Neuronal stem cell (in vitro differentiated cells): Measurements from ENCODE around the gene BZW2.

Experiments
- DNase-seq: peaks from one replicate; pipeline ENCODE4 v3.0.0-alpha.2; 2013; ENCODE audit warnings: low spot score
- H2AFZ ChIP-seq: one replicate; pipeline ENCODE4 v1.6.1; 2013; ENCODE audit warnings: mild to moderate bottlenecking, low read length, inconsistent platforms
- H2AK5ac ChIP-seq: 2 replicates; pipeline ENCODE4 v1.6.1; 2013; ENCODE audit warnings: low read depth, mild to moderate bottlenecking, inconsistent platforms, low read length, moderate library complexity, mixed read lengths
- H2BK120ac ChIP-seq: 2 replicates; pipeline ENCODE4 v1.6.1; 2013; ENCODE audit warnings: low read depth, mild to moderate bottlenecking, inconsistent platforms, low read length, moderate library complexity, mixed read lengths
- H2BK12ac ChIP-seq: one replicate; pipeline ENCODE4 v1.6.1; 2013; ENCODE audit warnings: low read length, inconsistent platforms
- H2BK15ac ChIP-seq: 2 replicates; pipeline ENCODE4 v1.6.1; 2013; ENCODE audit warnings: mild to moderate bottlenecking, low read length, inconsistent platforms, mixed read lengths
- H2BK5ac ChIP-seq: one replicate; pipeline ENCODE4 v1.6.1; 2013; ENCODE audit warnings: inconsistent platforms, mild to moderate bottlenecking, low read length, moderate library complexity
- H3K14ac ChIP-seq: one replicate; pipeline ENCODE4 v1.6.1; 2013; ENCODE audit warnings: low read length, inconsistent platforms
- H3K18ac ChIP-seq: 2 replicates; pipeline ENCODE4 v1.6.1; 2013; ENCODE audit warnings: low read length, inconsistent platforms
- H3K23ac ChIP-seq: 2 replicates; pipeline ENCODE4 v1.6.1; 2013; ENCODE audit warnings: low read depth, mild to moderate bottlenecking, mixed read lengths, low read length, inconsistent platforms; ENCODE audit not compliant: poor library complexity
- H3K27ac ChIP-seq: replicated peaks from 3 replicates; pipeline ENCODE4 v1.5.1; 2013; ENCODE audit warnings: low read length, inconsistent platforms
- H3K27me3 ChIP-seq, 3 experiments: 2 replicates each; pipeline ENCODE4 v1.6.1; 2013; ENCODE audit warnings: low read length in 3 of 3, mild to moderate bottlenecking in 2 of 3, inconsistent platforms in 1 of 3, low read depth in 1 of 3, mixed read lengths in 1 of 3, moderate library complexity in 1 of 3; ENCODE audit not compliant: control insufficient read depth in 3 of 3, insufficient read depth in 3 of 3
- H3K36me3 ChIP-seq, 2 donors: replicated peaks in 1 of 2; 2 replicates each; pipeline ENCODE4 v1.6.1; 2013; ENCODE audit warnings: low read length in 2 of 2; ENCODE audit not compliant: control insufficient read depth in 2 of 2, insufficient read depth in 2 of 2
- H3K4ac ChIP-seq: 2 replicates; pipeline ENCODE4 v1.6.1; 2013; ENCODE audit warnings: inconsistent platforms, mild to moderate bottlenecking, low read length, moderate library complexity
- H3K4me1 ChIP-seq, 2 donors: 1 replicate in 1 of 2; 2 replicates in 1 of 2; pipeline ENCODE4 v1.6.1; 2013; ENCODE audit warnings: low read length in 2 of 2, low read depth in 1 of 2; ENCODE audit not compliant: control insufficient read depth in 2 of 2, insufficient read depth in 1 of 2
- H3K4me2 ChIP-seq: one replicate; pipeline ENCODE4 v1.6.1; 2013; ENCODE audit warnings: mild to moderate bottlenecking, low read length, inconsistent platforms; ENCODE audit not compliant: insufficient read depth, poor library complexity, severe bottlenecking
- H3K4me3 ChIP-seq, 2 donors: 2 replicates each; pipeline ENCODE4 v1.5.1; 2013; ENCODE audit warnings: low read length in 2 of 2, mild to moderate bottlenecking in 2 of 2, inconsistent platforms in 1 of 2, moderate library complexity in 1 of 2
- H3K79me1 ChIP-seq: one replicate; pipeline ENCODE4 v1.6.1; 2013; ENCODE audit warnings: low read depth, mild to moderate bottlenecking, inconsistent platforms, low read length, moderate library complexity
- H3K9ac ChIP-seq: one replicate; pipeline ENCODE4 v1.6.1; 2013; ENCODE audit warnings: mild to moderate bottlenecking, low read depth, low read length, inconsistent platforms; ENCODE audit not compliant: poor library complexity
- H3K9me3 ChIP-seq, 2 donors: replicated peaks in 1 of 2; 2 replicates each; pipeline versions ENCODE3 to v1.6.1; 2013; ENCODE audit warnings: low read length in 2 of 2, mild to moderate bottlenecking in 2 of 2, inconsistent platforms in 1 of 2, low read depth in 1 of 2, mixed read lengths in 1 of 2, moderate library complexity in 1 of 2; ENCODE audit not compliant: control insufficient read depth in 2 of 2, insufficient read depth in 1 of 2
- H4K8ac ChIP-seq: one replicate; pipeline ENCODE4 v1.6.1; 2013; ENCODE audit warnings: low read depth, mild to moderate bottlenecking, inconsistent platforms, low read length, moderate library complexity
- H4K91ac ChIP-seq: one replicate; pipeline ENCODE4 v1.6.1; 2013; ENCODE audit warnings: low read length, low read depth, mild to moderate bottlenecking, inconsistent platforms; ENCODE audit not compliant: poor library complexity
- WGBS, 2 donors: extraction: QIAGEN DNeasy Blood & Tissue Kit; methylation state at CpG; one replicate each; pipeline ENCODE4 v1.1.7; 2013; ENCODE audit warnings: missing lambda C conversion rate in 2 of 2, mixed read lengths in 1 of 2; ENCODE audit not compliant: insufficient read length in 2 of 2, insufficient replicate concordance in 1 of 2; ENCODE audit errors: extremely low coverage in 2 of 2; 5-methylcytosine and 5-hydroxymethylcytosine counted together

Gene BZW2

GRCh38 chr7:16615228-16615627 is 30.8 kb upstream of the BZW2 start:
- no peak overlapping the region for H3K4ac ChIP-seq
- H3K9ac ChIP-seq = no peak overlapping the region
- H2BK12ac ChIP-seq = no peak overlapping the region
- peaks cover 4 to 8% of the 10 kb centered on the region in 2 donors for H3K4me1 ChIP-seq
- no peaks in the 10 kb centered on the region for H3K27me3 ChIP-seq
- no peak overlapping the region for H3K27ac ChIP-seq
- no peaks in the 10 kb centered on the region for H3K79me1 ChIP-seq
- DNase-seq = no peak
- no peak overlapping the region for H3K23ac ChIP-seq
- no peak overlapping the region for H2BK5ac ChIP-seq
- H3K18ac ChIP-seq = no peak overlapping the region
- no CpG with 5 or more reads among the region's 5 CpGs for WGBS, 2 donors
- no peaks in the 10 kb centered on the region for H3K9me3 ChIP-seq
- H3K4me3 ChIP-seq = no peak overlapping the region
- peaks cover 4 to 71% of the 10 kb centered on the region in 2 donors for H3K36me3 ChIP-seq
- no peak overlapping the region for H2AK5ac ChIP-seq
- H2BK15ac ChIP-seq = no peak overlapping the region
- H2AFZ ChIP-seq = no peak overlapping the region
- H2BK120ac ChIP-seq = no peak overlapping the region
- H4K91ac ChIP-seq = no peak overlapping the region
- H3K14ac ChIP-seq = no peak overlapping the region
- H3K4me2 ChIP-seq = no peak overlapping the region
- no peak overlapping the region for H4K8ac ChIP-seq

GRCh38 chr7:16616122-16616521 is 29.9 kb upstream of the BZW2 start:
- no peak overlapping the region for H3K4ac ChIP-seq
- no peaks in the 10 kb centered on the region for H3K27me3 ChIP-seq
- H3K79me1 ChIP-seq = no peaks in the 10 kb centered on the region
- H2BK15ac ChIP-seq = no peak overlapping the region
- DNase-seq = no peak
- H3K36me3 ChIP-seq = peaks cover 4 to 72% of the 10 kb centered on the region in 2 donors
- peaks cover 4 to 8% of the 10 kb centered on the region in 2 donors for H3K4me1 ChIP-seq
- H3K4me2 ChIP-seq = no peak overlapping the region
- WGBS, 2 donors = no CpG with 5 or more reads among the region's 4 CpGs
- H2BK120ac ChIP-seq = no peak overlapping the region
- no peak overlapping the region for H3K23ac ChIP-seq
- H4K8ac ChIP-seq = no peak overlapping the region
- no peak overlapping the region for H3K18ac ChIP-seq
- no peak overlapping the region for H3K14ac ChIP-seq
- no peak overlapping the region for H2BK12ac ChIP-seq
- H2BK5ac ChIP-seq = no peak overlapping the region
- no peak overlapping the region for H4K91ac ChIP-seq
- H3K27ac ChIP-seq = peak overlapping the region; percentile 51
- H3K9me3 ChIP-seq = no peaks in the 10 kb centered on the region
- H3K9ac ChIP-seq = no peak overlapping the region
- no peak overlapping the region for H2AFZ ChIP-seq
- no peak overlapping the region for H2AK5ac ChIP-seq
- H3K4me3 ChIP-seq = no peak overlapping the region

DNA sequence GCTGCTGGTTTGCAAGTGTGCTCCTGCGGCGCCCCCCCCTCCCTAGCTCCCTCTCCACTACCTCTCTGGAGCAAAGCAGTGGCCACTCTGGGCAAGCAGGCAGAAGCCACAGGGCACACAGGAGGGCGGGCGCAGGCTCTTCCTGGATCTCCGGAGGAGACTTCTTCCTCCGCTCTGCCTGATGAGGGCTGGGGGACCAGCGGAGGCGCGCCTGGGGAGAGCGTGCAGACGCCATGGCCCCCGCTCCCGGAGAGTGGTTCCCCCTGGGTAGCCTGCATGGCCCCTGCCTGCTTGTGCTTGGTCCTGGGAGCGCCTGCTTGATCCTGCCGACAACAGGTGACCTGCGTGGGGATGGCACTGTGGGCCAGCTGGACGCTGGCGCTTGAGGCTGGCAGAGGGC is 29.4 kb upstream of the BZW2 start:
- Histone ChIP-seq H3K14ac (no peak overlapping the region), H3K4me2 (no peak overlapping the region), H3K27ac (peak overlapping the region; percentile 51), H2BK15ac (no peak overlapping the region), H4K8ac (no peak overlapping the region), H2BK120ac (no peak overlapping the region), H3K23ac (no peak overlapping the region), H3K79me1 (no peaks in the 10 kb centered on the region), H3K18ac (peak overlapping the region; percentile 0), H3K9ac (no peak overlapping the region), H3K9me3 (no peaks in the 10 kb centered on the region), H3K4me3 (no peak overlapping the region), H2BK5ac (peak overlapping the region; percentile 46), H3K27me3 (no peaks in the 10 kb centered on the region), H2BK12ac (no peak overlapping the region), H2AK5ac (no peak overlapping the region), H4K91ac (no peak overlapping the region), H3K36me3 (peaks cover 4 to 76% of the 10 kb centered on the region in 2 donors), H3K4ac (no peak overlapping the region), H3K4me1 (peaks cover 4 to 8% of the 10 kb centered on the region in 2 donors), H2AFZ (no peak overlapping the region)
- no peak for DNase-seq
- WGBS, 2 donors = no CpG with 5 or more reads among the region's 18 CpGs

DNA sequence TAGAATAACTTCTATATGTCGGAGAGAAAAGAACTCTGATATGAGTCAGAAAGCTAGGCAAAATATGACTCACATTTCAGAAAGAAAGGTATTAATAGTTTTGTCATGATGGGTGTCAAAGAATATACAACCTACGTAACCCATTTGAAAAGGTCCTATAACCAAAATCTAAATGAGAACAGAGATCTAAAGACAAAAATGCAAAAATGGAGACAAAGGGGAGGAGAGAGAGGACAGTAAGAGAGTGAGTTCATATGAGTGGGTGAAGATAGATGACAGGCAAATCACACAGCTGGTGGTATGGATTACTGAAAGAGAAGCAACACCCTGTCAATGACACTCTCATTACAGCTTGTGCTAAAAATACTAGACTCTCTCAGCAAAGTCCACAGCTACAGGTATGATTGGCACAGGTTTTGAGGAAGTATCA is 26.0 kb upstream of the BZW2 start:
- Histone ChIP-seq H3K27me3 (no peaks in the 10 kb centered on the region), H3K23ac (no peak overlapping the region), H3K79me1 (no peaks in the 10 kb centered on the region), H3K36me3 (peaks cover 4 to 75% of the 10 kb centered on the region in 2 donors), H3K14ac (no peak overlapping the region), H4K91ac (no peak overlapping the region), H3K18ac (no peak overlapping the region), H3K4me2 (no peak overlapping the region), H3K9ac (no peak overlapping the region), H3K4me3 (no peak overlapping the region), H4K8ac (no peak overlapping the region), H2BK15ac (no peak overlapping the region), H3K4ac (no peak overlapping the region), H3K27ac (no peak overlapping the region), H2AK5ac (no peak overlapping the region), H2AFZ (no peak overlapping the region), H2BK5ac (no peak overlapping the region), H2BK12ac (no peak overlapping the region), H2BK120ac (no peak overlapping the region), H3K9me3 (no peaks in the 10 kb centered on the region), H3K4me1 (peaks cover 4 to 7% of the 10 kb centered on the region in 2 donors)
- no CpG with 5 or more reads among the region's 2 CpGs for WGBS, 2 donors
- no peak for DNase-seq
